Gastroesophageal sphincter (tissue), 4 donors: ENCODE results near the gene SOX9. TPM values are rescaled to one million over a fixed set of nuclear protein-coding genes. Genes with fewer than 3 reads are reported as not detected.

Experiments used
- ATAC-seq: fragments of 150-250 bp; one replicate; pipeline ENCODE4 v1.9.1; 2016; ENCODE audit warnings: mild to moderate bottlenecking, moderate library complexity
- H3K27ac ChIP-seq, 4 donors: fragments of 200-600 bp; sonication (generic) in 3 of 4; 1 replicate in 3 of 4; 2 replicates in 1 of 4; pipeline ENCODE4 v1.5.1; 2016 to 2019
- H3K27me3 ChIP-seq: fragments of 200-600 bp; sonication (generic); one replicate; pipeline ENCODE4 v1.5.1; 2019
- H3K36me3 ChIP-seq, 2 donors: fragments of 200-600 bp; sonication (generic); one replicate each; pipeline ENCODE4 v1.5.1; 2019; ENCODE audit warnings: control low read depth in 1 of 2
- H3K4me1 ChIP-seq, 3 donors: fragments of 200-600 bp; sonication (generic); 1 replicate in 2 of 3; 2 replicates in 1 of 3; pipeline ENCODE4 v1.5.1; 2016 to 2019; ENCODE audit warnings: control low read depth in 2 of 3
- H3K4me3 ChIP-seq, 2 donors: fragments of 200-600 bp; sonication (generic); one replicate each; pipeline ENCODE4 v1.5.1; 2019; ENCODE audit warnings: mild to moderate bottlenecking in 1 of 2, moderate library complexity in 1 of 2
- H3K9me3 ChIP-seq, 3 donors: fragments of 200-600 bp; sonication (generic); one replicate each; pipeline ENCODE4 v1.5.1; 2017 to 2019; ENCODE audit warnings: control low read depth in 2 of 3
- EP300 ChIP-seq: sonication (generic); formaldehyde crosslinking; IDR thresholded peaks from one replicate; pipeline ENCODE4 v1.6.1; 2017; ENCODE audit warnings: antibody characterized with exemption, mild to moderate bottlenecking
- POLR2A ChIP-seq, 2 donors: fragments of 450-650 bp; IDR thresholded peaks; one replicate each; pipeline ENCODE4 v1.6.1; 2017; ENCODE audit warnings: antibody characterized with exemption in 2 of 2, mild to moderate bottlenecking in 2 of 2, moderate library complexity in 1 of 2
- POLR2AphosphoS5 ChIP-seq: sonication (generic); formaldehyde crosslinking; IDR thresholded peaks from one replicate; pipeline ENCODE4 v1.6.1; 2017; ENCODE audit warnings: antibody characterized with exemption
- WGBS, 2 donors: methylation state at CpG; one replicate each; pipeline ENCODE4 v1.1.5; 2018; ENCODE audit warnings: low coverage in 1 of 2; 5-methylcytosine and 5-hydroxymethylcytosine counted together
- total RNA-seq, 4 donors: library from RNA; depleted of rRNA; stranded (reverse); fragments of >200 nt; gene quantifications; one replicate each; pipeline ENCODE4 v1.1.0, GENCODE V29; 2016
- TF ChIP-seq, protein P1 (sequence below), 4 experiments: fragments of 200-600 bp in 2 of 4; fragments of 450-650 bp in 2 of 4; sonication (generic) in 1 of 4; IDR thresholded peaks; one replicate each; pipeline ENCODE4 v1.5.1; 2017 to 2019; ENCODE audit warnings: antibody characterized with exemption in 4 of 4, mild to moderate bottlenecking in 2 of 4, moderate library complexity in 2 of 4

SOX9 gene
- total RNA-seq, 4 donors from 2014 or later = 1.1 to 5.4 (median 2.5) TPM

DNA sequence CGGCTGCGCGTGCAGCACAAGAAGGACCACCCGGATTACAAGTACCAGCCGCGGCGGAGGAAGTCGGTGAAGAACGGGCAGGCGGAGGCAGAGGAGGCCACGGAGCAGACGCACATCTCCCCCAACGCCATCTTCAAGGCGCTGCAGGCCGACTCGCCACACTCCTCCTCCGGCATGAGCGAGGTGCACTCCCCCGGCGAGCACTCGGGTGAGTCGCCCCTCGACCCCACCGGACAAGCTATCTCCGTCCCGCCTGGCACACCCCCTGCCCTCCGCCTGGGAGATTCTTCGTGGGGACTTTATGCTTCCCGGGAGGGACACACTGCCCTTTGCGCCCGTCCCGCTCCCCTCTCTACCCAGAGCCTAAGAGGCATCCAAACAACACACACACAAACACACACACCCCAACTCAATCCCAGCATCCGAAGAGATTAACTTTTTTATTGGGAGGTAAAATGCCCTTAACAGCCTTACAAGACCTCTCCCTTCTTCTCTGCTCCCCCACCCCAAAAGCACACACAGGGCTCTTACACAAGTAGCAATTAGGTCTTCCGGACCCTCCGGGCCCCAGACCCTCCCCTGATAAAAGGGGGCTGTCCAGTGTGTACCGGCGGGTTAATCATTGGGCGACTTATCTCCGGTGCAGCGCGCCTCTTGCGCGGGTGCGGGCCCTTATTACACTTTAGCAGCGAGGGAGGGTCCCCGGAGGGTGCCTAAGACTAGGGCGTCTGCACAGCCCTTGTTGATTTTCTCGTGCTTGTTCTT lies 2.1 kb downstream of the SOX9 start:
- peak overlapping the region; percentile 10 to 53 for H3K4me3 ChIP-seq
- no peak for ATAC-seq
- peaks cover 0 to 55% (median 23%) of the 10 kb centered on the region in 3 donors for H3K4me1 ChIP-seq
- 10 to 14% methylated on average over 1 to 13 of the region's 48 CpGs for WGBS, 2 donors
- H3K27ac ChIP-seq = no peak overlapping the region
- TF ChIP-seq POLR2A (IDR thresholded peaks at IDR 0.05) (no peak), POLR2AphosphoS5 (no peak), EP300 (no peak)
- TF ChIP-seq, protein P1, sequence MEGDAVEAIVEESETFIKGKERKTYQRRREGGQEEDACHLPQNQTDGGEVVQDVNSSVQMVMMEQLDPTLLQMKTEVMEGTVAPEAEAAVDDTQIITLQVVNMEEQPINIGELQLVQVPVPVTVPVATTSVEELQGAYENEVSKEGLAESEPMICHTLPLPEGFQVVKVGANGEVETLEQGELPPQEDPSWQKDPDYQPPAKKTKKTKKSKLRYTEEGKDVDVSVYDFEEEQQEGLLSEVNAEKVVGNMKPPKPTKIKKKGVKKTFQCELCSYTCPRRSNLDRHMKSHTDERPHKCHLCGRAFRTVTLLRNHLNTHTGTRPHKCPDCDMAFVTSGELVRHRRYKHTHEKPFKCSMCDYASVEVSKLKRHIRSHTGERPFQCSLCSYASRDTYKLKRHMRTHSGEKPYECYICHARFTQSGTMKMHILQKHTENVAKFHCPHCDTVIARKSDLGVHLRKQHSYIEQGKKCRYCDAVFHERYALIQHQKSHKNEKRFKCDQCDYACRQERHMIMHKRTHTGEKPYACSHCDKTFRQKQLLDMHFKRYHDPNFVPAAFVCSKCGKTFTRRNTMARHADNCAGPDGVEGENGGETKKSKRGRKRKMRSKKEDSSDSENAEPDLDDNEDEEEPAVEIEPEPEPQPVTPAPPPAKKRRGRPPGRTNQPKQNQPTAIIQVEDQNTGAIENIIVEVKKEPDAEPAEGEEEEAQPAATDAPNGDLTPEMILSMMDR (IDR thresholded peaks at IDR 0.05) = no peak
- H3K27me3 ChIP-seq = peaks cover 84% of the 10 kb centered on the region
- no peaks in the 10 kb centered on the region for H3K9me3 ChIP-seq
- no peaks in the 10 kb centered on the region for H3K36me3 ChIP-seq

DNA sequence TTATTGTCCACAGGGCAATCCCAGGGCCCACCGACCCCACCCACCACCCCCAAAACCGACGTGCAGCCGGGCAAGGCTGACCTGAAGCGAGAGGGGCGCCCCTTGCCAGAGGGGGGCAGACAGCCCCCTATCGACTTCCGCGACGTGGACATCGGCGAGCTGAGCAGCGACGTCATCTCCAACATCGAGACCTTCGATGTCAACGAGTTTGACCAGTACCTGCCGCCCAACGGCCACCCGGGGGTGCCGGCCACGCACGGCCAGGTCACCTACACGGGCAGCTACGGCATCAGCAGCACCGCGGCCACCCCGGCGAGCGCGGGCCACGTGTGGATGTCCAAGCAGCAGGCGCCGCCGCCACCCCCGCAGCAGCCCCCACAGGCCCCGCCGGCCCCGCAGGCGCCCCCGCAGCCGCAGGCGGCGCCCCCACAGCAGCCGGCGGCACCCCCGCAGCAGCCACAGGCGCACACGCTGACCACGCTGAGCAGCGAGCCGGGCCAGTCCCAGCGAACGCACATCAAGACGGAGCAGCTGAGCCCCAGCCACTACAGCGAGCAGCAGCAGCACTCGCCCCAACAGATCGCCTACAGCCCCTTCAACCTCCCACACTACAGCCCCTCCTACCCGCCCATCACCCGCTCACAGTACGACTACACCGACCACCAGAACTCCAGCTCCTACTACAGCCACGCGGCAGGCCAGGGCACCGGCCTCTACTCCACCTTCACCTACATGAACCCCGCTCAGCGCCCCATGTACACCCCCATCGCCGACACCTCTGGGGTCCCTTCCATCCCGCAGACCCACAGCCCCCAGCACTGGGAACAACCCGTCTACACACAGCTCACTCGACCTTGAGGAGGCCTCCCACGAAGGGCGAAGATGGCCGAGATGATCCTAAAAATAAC lies 3.0 kb downstream of the SOX9 start:
- Histone ChIP-seq H3K4me1 (peaks cover 0 to 47% (median 18%) of the 10 kb centered on the region in 3 donors), H3K27ac (no peak overlapping the region), H3K27me3 (peaks cover 78% of the 10 kb centered on the region), H3K36me3 (no peaks in the 10 kb centered on the region), H3K4me3 (peak overlapping the region in 1 of 2 donors; percentile 53), H3K9me3 (no peaks in the 10 kb centered on the region)
- 74 to 90% methylated on average over 5 of the region's 75 CpGs for WGBS, 2 donors
- TF ChIP-seq POLR2A (IDR thresholded peaks at IDR 0.05) (no peak), POLR2AphosphoS5 (no peak), EP300 (no peak)
- TF ChIP-seq, protein P1 (IDR thresholded peaks at IDR 0.05) = no peak
- ATAC-seq = no peak

DNA sequence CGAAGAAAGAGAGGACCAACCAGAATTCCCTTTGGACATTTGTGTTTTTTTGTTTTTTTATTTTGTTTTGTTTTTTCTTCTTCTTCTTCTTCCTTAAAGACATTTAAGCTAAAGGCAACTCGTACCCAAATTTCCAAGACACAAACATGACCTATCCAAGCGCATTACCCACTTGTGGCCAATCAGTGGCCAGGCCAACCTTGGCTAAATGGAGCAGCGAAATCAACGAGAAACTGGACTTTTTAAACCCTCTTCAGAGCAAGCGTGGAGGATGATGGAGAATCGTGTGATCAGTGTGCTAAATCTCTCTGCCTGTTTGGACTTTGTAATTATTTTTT lies 3.6 kb downstream of the SOX9 start:
- TF ChIP-seq EP300 = no peak
- no peak for TF ChIP-seq POLR2AphosphoS5
- Histone ChIP-seq H3K4me3 (no peak overlapping the region), H3K36me3 (no peaks in the 10 kb centered on the region), H3K4me1 (peaks cover 0 to 43% (median 18%) of the 10 kb centered on the region in 3 donors), H3K27ac (no peak overlapping the region), H3K9me3 (no peaks in the 10 kb centered on the region), H3K27me3 (peaks cover 73% of the 10 kb centered on the region)
- ATAC-seq = no peak
- 90 to 93% methylated on average over 5 to 7 of the region's 7 CpGs for WGBS, 2 donors

DNA sequence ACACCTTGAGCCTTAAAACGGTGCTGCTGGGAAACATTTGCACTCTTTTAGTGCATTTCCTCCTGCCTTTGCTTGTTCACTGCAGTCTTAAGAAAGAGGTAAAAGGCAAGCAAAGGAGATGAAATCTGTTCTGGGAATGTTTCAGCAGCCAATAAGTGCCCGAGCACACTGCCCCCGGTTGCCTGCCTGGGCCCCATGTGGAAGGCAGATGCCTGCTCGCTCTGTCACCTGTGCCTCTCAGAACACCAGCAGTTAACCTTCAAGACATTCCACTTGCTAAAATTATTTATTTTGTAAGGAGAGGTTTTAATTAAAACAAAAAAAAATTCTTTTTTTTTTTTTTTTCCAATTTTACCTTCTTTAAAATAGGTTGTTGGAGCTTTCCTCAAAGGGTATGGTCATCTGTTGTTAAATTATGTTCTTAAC lies 4.4 kb downstream of the SOX9 start:
- Histone ChIP-seq H3K4me1 (peaks cover 0 to 35% (median 18%) of the 10 kb centered on the region in 3 donors), H3K27me3 (peaks cover 73% of the 10 kb centered on the region), H3K27ac (no peak overlapping the region), H3K36me3 (no peaks in the 10 kb centered on the region), H3K9me3 (no peaks in the 10 kb centered on the region), H3K4me3 (no peak overlapping the region)
- WGBS, 2 donors = 86 to 87% methylated on average over 2 to 4 of the region's 4 CpGs
- no peak for ATAC-seq
- TF ChIP-seq POLR2AphosphoS5 (no peak), EP300 (no peak), POLR2A (IDR thresholded peaks at IDR 0.05) (no peak)
- TF ChIP-seq, protein P1 (IDR thresholded peaks at IDR 0.05) = no peak

DNA sequence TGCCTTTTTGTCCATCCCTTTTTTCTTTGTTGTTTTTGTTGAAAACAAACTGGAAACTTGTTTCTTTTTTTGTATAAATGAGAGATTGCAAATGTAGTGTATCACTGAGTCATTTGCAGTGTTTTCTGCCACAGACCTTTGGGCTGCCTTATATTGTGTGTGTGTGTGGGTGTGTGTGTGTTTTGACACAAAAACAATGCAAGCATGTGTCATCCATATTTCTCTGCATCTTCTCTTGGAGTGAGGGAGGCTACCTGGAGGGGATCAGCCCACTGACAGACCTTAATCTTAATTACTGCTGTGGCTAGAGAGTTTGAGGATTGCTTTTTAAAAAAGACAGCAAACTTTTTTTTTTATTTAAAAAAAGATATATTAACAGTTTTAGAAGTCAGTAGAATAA lies 4.9 kb downstream of the SOX9 start:
- TF ChIP-seq POLR2A (IDR thresholded peaks at IDR 0.05) (no peak), POLR2AphosphoS5 (no peak), EP300 (no peak)
- TF ChIP-seq, protein P1 (IDR thresholded peaks at IDR 0.05) = no peak
- Histone ChIP-seq H3K9me3 (no peaks in the 10 kb centered on the region), H3K4me3 (no peak overlapping the region), H3K36me3 (no peaks in the 10 kb centered on the region), H3K4me1 (peaks cover 0 to 30% (median 18%) of the 10 kb centered on the region in 3 donors), H3K27ac (no peak overlapping the region), H3K27me3 (peaks cover 71% of the 10 kb centered on the region)
- ATAC-seq = no peak
